ENCODE results near the gene EFNA2.

GRCh38 chr19:1252221-1252820 lies 33.4 kb upstream of the EFNA2 start:
- no peak for TF ChIP-seq EZH2phosphoT487 (conservative IDR thresholded peaks at IDR 0.05; ENCODE audit: low read length)
- TF ChIP-seq CTCF (IDR thresholded peaks at IDR 0.05; ENCODE audit: insufficient read depth, low read length, poor library complexity, severe bottlenecking): no peak

Measured in SU-DHL-6 (cell line).